H1 (cell line): ENCODE results near the gene FOXE1. TPM values are rescaled to one million over a fixed set of nuclear protein-coding genes. Genes with fewer than 3 reads are reported as not detected.

Experiments used
- polyA plus RNA-seq, 7 experiments: library from polyadenylated mRNA; depleted of rRNA in 3 of 7; stranded (reverse) in 5 of 7; unstranded in 2 of 7; fragments of >200 nt in 5 of 7; fragments of 200-250 nt in 2 of 7; gene quantifications; 1 replicate in 5 of 7; 2 replicates in 1 of 7; 4 replicates in 1 of 7; pipeline versions ENCODE4 v1.2.1 to v1.2.3, GENCODE V29; 2011 to 2013; ENCODE audit warnings: missing spikeins in 2 of 7, mixed read lengths in 2 of 7
- total RNA-seq: library from RNA; stranded (reverse); fragmentation: NEBNext Ultra II Directional; extraction: Animal tissue kit (Norgen Biotek cat#: 25700); gene quantifications from 2 replicates; pipeline ENCODE4 v1.2.1, GENCODE V29; 2021
- TF ChIP-seq, protein P1 (sequence below): fragments of 300-600 bp; sonication (generic); IDR thresholded peaks from 2 replicates; pipeline ENCODE4 v1.7.1; 2012; ENCODE audit warnings: low read length, moderate library complexity, mild to moderate bottlenecking, inconsistent platforms; ENCODE audit not compliant: insufficient replicate concordance

Gene FOXE1
- total and polyA plus RNA-seq, 2 of the 8 experiments (the other 6 are each of a cell fraction or from before 2014, with no cell fraction given), result 0.03 TPM; not detected in 1

- TF ChIP-seq, protein P1, sequence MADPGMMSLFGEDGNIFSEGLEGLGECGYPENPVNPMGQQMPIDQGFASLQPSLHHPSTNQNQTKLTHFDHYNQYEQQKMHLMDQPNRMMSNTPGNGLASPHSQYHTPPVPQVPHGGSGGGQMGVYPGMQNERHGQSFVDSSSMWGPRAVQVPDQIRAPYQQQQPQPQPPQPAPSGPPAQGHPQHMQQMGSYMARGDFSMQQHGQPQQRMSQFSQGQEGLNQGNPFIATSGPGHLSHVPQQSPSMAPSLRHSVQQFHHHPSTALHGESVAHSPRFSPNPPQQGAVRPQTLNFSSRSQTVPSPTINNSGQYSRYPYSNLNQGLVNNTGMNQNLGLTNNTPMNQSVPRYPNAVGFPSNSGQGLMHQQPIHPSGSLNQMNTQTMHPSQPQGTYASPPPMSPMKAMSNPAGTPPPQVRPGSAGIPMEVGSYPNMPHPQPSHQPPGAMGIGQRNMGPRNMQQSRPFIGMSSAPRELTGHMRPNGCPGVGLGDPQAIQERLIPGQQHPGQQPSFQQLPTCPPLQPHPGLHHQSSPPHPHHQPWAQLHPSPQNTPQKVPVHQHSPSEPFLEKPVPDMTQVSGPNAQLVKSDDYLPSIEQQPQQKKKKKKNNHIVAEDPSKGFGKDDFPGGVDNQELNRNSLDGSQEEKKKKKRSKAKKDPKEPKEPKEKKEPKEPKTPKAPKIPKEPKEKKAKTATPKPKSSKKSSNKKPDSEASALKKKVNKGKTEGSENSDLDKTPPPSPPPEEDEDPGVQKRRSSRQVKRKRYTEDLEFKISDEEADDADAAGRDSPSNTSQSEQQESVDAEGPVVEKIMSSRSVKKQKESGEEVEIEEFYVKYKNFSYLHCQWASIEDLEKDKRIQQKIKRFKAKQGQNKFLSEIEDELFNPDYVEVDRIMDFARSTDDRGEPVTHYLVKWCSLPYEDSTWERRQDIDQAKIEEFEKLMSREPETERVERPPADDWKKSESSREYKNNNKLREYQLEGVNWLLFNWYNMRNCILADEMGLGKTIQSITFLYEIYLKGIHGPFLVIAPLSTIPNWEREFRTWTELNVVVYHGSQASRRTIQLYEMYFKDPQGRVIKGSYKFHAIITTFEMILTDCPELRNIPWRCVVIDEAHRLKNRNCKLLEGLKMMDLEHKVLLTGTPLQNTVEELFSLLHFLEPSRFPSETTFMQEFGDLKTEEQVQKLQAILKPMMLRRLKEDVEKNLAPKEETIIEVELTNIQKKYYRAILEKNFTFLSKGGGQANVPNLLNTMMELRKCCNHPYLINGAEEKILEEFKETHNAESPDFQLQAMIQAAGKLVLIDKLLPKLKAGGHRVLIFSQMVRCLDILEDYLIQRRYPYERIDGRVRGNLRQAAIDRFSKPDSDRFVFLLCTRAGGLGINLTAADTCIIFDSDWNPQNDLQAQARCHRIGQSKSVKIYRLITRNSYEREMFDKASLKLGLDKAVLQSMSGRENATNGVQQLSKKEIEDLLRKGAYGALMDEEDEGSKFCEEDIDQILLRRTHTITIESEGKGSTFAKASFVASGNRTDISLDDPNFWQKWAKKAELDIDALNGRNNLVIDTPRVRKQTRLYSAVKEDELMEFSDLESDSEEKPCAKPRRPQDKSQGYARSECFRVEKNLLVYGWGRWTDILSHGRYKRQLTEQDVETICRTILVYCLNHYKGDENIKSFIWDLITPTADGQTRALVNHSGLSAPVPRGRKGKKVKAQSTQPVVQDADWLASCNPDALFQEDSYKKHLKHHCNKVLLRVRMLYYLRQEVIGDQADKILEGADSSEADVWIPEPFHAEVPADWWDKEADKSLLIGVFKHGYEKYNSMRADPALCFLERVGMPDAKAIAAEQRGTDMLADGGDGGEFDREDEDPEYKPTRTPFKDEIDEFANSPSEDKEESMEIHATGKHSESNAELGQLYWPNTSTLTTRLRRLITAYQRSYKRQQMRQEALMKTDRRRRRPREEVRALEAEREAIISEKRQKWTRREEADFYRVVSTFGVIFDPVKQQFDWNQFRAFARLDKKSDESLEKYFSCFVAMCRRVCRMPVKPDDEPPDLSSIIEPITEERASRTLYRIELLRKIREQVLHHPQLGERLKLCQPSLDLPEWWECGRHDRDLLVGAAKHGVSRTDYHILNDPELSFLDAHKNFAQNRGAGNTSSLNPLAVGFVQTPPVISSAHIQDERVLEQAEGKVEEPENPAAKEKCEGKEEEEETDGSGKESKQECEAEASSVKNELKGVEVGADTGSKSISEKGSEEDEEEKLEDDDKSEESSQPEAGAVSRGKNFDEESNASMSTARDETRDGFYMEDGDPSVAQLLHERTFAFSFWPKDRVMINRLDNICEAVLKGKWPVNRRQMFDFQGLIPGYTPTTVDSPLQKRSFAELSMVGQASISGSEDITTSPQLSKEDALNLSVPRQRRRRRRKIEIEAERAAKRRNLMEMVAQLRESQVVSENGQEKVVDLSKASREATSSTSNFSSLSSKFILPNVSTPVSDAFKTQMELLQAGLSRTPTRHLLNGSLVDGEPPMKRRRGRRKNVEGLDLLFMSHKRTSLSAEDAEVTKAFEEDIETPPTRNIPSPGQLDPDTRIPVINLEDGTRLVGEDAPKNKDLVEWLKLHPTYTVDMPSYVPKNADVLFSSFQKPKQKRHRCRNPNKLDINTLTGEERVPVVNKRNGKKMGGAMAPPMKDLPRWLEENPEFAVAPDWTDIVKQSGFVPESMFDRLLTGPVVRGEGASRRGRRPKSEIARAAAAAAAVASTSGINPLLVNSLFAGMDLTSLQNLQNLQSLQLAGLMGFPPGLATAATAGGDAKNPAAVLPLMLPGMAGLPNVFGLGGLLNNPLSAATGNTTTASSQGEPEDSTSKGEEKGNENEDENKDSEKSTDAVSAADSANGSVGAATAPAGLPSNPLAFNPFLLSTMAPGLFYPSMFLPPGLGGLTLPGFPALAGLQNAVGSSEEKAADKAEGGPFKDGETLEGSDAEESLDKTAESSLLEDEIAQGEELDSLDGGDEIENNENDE, result no peak
These were observed 49.0 kb upstream of the FOXE1 start (continued) for GRCh38 chr9:97804059-97804365.
